ENCODE results near the gene LOXHD1.

Gene LOXHD1

GRCh38 chr18:46625069-46625468 lies 32.0 kb downstream of the LOXHD1 start:
- no peak for DNase-seq

GRCh38 chr18:46624127-46624526 lies 32.9 kb downstream of the LOXHD1 start:
- DNase-seq, result no peak

DNA sequence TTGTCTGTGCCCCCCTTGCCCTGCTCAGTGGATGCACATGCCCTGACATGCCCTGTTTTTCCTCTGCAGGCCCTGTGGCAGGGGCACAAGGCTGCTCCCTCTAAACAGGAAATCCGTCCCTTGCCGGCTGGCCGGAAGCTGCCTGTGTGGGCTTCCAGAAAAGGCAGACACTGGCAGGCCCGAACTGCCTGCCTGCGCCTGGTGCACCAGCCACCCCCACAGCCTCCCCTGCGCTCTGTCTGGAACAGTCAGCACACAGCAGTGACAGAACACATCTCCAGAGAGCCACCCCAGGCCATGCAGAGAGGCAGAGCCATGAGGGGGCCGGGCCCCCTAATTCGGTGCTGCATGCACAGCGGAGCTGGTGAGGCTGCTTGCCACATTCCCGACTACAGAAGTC lies 33.5 kb downstream of the LOXHD1 start:
- DNase-seq, result no peak

GRCh38 chr18:46622999-46623398 lies 34.0 kb downstream of the LOXHD1 start:
- no peak for DNase-seq

- DNase-seq, result no peak
Observed at GRCh38 chr18:46622451-46622850, 34.6 kb downstream of the LOXHD1 start.

DNA sequence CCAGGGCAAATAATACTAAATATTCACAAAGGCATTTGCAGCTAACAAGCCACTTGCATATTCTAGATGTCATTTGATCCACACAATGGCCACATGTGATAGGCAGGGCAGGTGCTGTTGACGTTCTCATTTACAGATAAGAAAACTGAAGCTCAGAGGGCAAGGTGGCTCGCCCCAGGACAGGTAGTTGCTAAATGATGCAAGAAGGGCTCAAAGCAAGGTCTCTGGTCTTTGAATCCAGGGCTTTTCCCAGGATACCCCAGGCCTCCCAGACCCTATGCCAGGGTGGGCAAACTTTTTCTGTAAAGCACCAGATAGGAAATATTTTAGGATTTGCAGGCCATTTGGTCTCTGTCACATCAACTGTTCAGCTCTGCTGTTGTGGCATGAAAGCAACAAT lies 35.1 kb downstream of the LOXHD1 start:
- DNase-seq, result no peak

- DNase-seq, result no peak
Observed at GRCh38 chr18:46621111-46621766, 35.8 kb downstream of the LOXHD1 start.

DNA sequence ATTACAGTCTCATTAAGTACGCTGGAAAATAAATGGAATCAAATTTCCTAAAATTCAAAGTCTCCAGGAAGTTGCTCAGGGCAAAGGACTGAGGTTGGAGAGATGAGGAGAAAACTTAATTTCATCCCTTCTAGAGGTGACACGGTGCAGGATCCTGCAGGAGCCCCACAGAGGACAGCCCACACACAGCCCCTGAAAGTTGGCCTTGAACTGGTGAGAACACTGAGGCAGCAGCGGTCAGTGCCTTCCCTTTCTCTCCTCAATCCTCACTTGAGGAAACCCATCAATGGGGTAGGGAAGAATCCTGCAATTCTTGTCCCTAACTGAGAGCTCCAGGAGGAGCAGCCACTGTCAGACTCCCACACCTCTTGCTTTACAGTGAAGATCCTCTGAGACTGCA lies 37.5 kb downstream of the LOXHD1 start:
- DNase-seq, result no peak

GRCh38 chr18:46615720-46616119 lies 41.3 kb downstream of the LOXHD1 start:
- no peak for DNase-seq

GRCh38 chr18:46609048-46609447 lies 48.0 kb downstream of the LOXHD1 start:
- DNase-seq, result no peak

- DNase-seq, result no peak
Observed at GRCh38 chr18:46607926-46608325, 49.1 kb downstream of the LOXHD1 start.

DNA sequence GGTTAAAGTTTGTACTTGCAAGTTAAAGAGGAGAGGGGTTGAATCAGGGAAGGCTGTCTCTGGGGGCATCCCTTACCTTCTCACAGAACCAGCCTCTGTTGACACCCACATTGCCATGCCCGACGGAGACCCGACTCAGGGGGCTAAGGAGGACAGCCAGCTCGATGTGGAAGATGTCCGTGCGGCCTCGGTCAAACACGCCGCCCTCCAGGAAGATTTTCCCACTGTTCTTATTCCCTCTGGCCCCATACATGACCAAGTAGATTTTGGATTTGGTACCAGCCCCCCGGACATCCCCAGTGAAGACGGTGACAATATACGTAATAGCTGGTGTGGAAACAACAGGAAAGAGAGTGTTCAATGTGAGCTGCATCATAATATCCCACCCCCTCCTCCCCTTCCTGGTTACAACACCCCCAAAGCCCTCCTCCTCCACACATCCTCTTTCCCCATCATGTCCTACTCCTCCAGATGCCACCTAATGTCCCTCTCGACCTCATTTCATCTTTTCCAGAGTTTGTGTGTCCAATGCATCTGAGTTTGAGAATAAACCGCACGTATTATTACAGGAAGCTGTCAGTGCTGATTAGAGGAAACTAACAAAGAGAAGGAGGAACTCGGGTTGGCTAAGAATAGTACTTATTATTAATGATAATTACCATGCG lies 55.7 kb downstream of the LOXHD1 start:
- no peak for DNase-seq

DNA sequence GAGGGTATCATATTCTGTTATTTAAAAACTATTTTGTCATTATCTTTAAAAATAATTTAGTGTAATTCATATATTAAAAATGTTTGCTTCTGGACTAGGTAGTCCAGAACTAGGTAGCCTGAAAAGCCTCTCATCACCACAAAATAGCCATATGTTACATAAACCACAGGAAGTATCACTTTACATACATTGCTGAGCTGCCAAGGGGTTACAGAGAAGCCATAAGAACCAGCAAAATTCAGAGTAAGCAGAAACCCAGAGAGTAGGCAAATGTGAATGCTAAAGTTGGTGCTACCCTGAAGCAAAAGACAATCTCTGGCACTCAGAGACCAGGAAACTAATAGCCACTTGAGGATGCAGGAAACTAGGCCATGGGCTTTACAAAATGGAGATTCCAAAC lies 60.9 kb downstream of the LOXHD1 start:
- DNase-seq, result no peak

GRCh38 chr18:46591783-46592391 lies 65.1 kb downstream of the LOXHD1 start:
- no peak for DNase-seq

DNA sequence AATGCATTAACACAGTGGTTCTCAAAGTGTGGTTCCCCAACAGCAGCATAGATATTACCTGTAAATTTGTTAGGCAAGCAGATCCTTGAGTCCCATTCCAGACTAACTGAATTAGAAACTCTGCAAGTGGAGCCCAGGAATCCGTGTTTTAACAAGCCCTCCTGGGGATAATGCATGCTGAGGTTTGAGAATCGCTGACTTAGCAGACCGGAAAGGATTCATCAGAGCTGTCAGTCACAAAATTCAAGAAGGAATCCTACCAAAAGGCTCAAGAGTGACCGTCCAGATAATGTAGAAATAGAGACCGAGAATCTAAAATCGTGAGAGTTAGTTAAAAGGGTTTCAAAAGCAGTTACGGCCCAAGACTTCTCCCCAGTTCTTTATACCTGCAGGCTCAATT lies 66.9 kb downstream of the LOXHD1 start:
- no peak for DNase-seq

DNA sequence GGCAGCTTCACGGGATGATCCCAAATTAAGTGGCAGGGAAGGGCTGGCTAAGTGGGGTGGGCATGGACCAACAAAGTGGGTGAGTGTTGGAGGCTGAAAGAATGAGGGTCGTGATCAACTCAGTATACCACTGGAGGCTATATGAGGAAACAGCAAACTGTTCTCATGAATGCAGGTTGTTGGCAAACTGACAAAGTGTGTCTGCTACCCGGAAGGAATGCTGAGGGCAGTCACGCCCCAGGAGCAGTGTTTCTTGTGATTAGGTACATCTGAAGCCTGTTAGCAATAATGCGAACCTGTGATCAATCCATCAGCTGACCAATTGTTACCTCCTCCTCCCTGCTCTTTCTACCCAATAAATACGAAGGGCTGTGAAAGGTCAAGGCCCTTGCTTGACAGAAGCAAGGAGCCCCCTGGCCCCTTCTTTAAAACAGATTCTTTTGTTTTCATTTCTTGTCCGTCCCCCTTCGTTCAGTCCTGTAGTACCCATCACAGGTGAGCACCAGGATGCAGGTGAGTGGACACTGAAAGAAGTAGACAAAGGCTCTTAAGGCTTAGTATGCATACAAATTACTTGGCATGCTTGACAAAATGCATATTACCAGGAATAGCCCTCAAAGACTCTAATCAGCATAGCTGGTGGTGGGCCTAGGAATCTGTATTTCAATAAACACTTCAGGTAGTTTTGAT lies 67.9 kb downstream of the LOXHD1 start:
- no peak for DNase-seq

GRCh38 chr18:46587600-46587999 lies 69.4 kb downstream of the LOXHD1 start:
- no peak for DNase-seq

- no peak for DNase-seq
Observed at GRCh38 chr18:46583711-46584110, 73.3 kb downstream of the LOXHD1 start.

GRCh38 chr18:46581648-46582047 lies 75.4 kb downstream of the LOXHD1 start:
- DNase-seq, result no peak

DNA sequence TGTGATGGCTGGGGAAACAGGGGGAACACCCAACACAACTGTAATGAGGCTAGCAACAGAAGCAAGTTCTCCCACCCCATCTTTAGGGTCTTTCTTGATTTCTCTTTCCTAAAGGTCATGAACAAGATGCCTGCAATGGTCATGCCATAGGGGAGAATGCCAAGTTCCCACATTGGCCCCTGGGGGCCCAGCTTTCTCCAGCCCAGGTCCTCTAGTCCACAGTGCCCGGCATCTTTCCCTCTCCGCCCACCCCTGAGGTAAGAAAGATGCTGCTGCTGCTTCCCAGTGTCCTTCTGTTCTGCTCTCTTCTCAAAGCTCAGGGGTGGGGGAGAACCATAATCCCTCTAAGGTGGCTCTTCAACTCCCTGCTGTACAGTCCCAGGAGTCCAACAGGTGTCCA lies 78.0 kb downstream of the LOXHD1 start:
- no peak for DNase-seq

DNA sequence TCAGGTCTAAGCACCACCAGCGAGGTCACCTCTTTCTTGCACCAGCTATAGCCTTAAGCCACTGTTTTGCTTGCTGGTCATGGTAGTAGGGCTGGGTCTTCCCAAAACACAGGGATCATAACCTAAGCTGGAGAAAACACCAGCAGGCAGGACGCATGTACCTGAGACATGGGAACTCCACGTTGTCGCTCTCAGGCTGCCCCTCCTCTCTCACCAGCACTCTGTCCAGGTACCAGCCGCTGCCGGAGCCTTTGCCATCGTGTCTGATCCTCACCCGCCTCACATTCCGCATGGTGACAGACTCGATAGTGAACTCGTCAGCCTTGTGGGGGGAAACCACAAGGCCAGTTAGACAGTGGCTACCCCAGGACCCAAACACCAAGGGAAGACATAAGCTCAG lies 79.5 kb downstream of the LOXHD1 start:
- no peak for DNase-seq

GRCh38 chr18:46575851-46576250 lies 81.2 kb downstream of the LOXHD1 start:
- DNase-seq, result no peak

GRCh38 chr18:46574743-46575115 lies 82.3 kb downstream of the LOXHD1 start:
- no peak for DNase-seq

Data from right hindlimb (tissue), 1 donor.